ENCODE data around the gene ELOB. TPM values are rescaled to one million over a fixed set of nuclear protein-coding genes. Genes with fewer than 3 reads are reported as not detected.

ELOB gene
- total and polyA plus RNA-seq, 2 of the 8 experiments (the other 6 are each of a cell fraction or from before 2014, with no cell fraction given), result 237 to 1,357 TPM

GRCh38 chr16:2738615-2739014, 38.5 kb downstream of the ELOB start (continued):
- TF ChIP-seq CHD7 (IDR thresholded peaks at IDR 0.05; ENCODE audit: insufficient replicate concordance, low read length) (no peak), SIN3A (conservative IDR thresholded peaks at IDR 0.05 in 1 of 2, IDR thresholded peaks at IDR 0.05 in 1 of 2; ENCODE audit: low read depth in 1 of 2, low read length in 2 of 2) (no peak), CBX8 (IDR thresholded peaks at IDR 0.05; ENCODE audit: borderline replicate concordance, low read depth, low read length) (no peak), EGR1 (IDR thresholded peaks at IDR 0.05; ENCODE audit: borderline replicate concordance, low read depth, low read length) (no peak), POLR2AphosphoS5 (IDR thresholded peaks at IDR 0.05; ENCODE audit: low read depth, low read length) (no peak)
